Measurements from ENCODE around the gene LUZP4.

- TF ChIP-seq CTCF (conservative IDR thresholded peaks at IDR 0.05): no peak
- no peak for TF ChIP-seq EZH2 (IDR thresholded peaks at IDR 0.05; ENCODE audit: low read depth)
Observed at GRCh38 chrX:115344885-115345614, 55.5 kb downstream of the LUZP4 start.
